IMR-90 (cell line): ENCODE results near the gene KLHL2. TPM values are rescaled to one million over a fixed set of nuclear protein-coding genes. Genes with fewer than 3 reads are reported as not detected.

Experiments
- ATAC-seq: fragments of 200-7000 bp; cut with Tn5 transposase; 2 replicates; pipeline ENCODE4 v1.9.1; 2020; ENCODE audit warnings: low read depth, mild to moderate bottlenecking, moderate library complexity
- BruUV-seq: library from RNA; stranded (reverse); fragments of 400-500 nt; replicated peaks from 2 replicates; lab custom pipeline; 2021; lab: Mats Ljungman, UMichigan
- CTCF ChIA-PET: fragments of 300-600 bp; formaldehyde crosslinking; extraction: SDS; loops from one replicate; lab custom pipeline; 2021; ENCODE audit warnings: antibody characterized with exemption; lab: Yijun Ruan, JAX
- POLR2A ChIA-PET: fragments of 300-600 bp; sonication (Branson Sonifier 250); formaldehyde crosslinking; loops from one replicate; lab custom pipeline; 2022; ENCODE audit warnings: antibody characterized with exemption; ENCODE audit not compliant: unreplicated experiment; lab: Charles Lee
- DNase-seq: peaks from one replicate; pipeline ENCODE4 v3.0.0; 2013
- H2AFZ ChIP-seq: replicated peaks from 2 replicates; pipeline ENCODE3; 2013; ENCODE audit warnings: low read length, mild to moderate bottlenecking; ENCODE audit not compliant: poor library complexity
- H2AK5ac ChIP-seq: 2 replicates; pipeline ENCODE4 v1.6.1; 2013; ENCODE audit warnings: low read depth, low read length, inconsistent platforms
- H2AK9ac ChIP-seq: replicated peaks from 2 replicates; pipeline ENCODE3; 2013; ENCODE audit warnings: mild to moderate bottlenecking, low read depth, low read length, moderate library complexity; ENCODE audit not compliant: poor library complexity
- H2BK120ac ChIP-seq: 2 replicates; pipeline ENCODE4 v1.6.1; 2013; ENCODE audit warnings: low read depth, low read length, inconsistent platforms
- H2BK15ac ChIP-seq: 3 replicates; pipeline ENCODE4 v1.6.1; 2013; ENCODE audit warnings: low read depth, low read length, inconsistent platforms
- H2BK20ac ChIP-seq: 2 replicates; pipeline ENCODE4 v1.6.1; 2013; ENCODE audit warnings: low read depth, mild to moderate bottlenecking, inconsistent platforms, low read length, moderate library complexity
- H2BK5ac ChIP-seq: 2 replicates; pipeline ENCODE4 v1.6.1; 2013; ENCODE audit warnings: mild to moderate bottlenecking, low read depth, low read length, inconsistent platforms; ENCODE audit not compliant: poor library complexity, severe bottlenecking
- H3K14ac ChIP-seq: replicated peaks from 2 replicates; pipeline ENCODE4 v1.6.1; 2013; ENCODE audit warnings: low read depth, low read length, inconsistent platforms
- H3K18ac ChIP-seq: 2 replicates; pipeline ENCODE4 v1.6.1; 2013; ENCODE audit warnings: low read depth, low read length, control low read depth
- H3K23ac ChIP-seq: 2 replicates; pipeline ENCODE4 v1.6.1; 2013; ENCODE audit warnings: low read depth, low read length, inconsistent platforms
- H3K27ac ChIP-seq: 2 replicates; pipeline ENCODE4 v1.5.1; 2013; ENCODE audit warnings: mild to moderate bottlenecking, control low read depth, low read length; ENCODE audit not compliant: insufficient read depth
- H3K27me3 ChIP-seq: 2 replicates; pipeline ENCODE4 v1.6.1; 2013; ENCODE audit warnings: low read length; ENCODE audit not compliant: control insufficient read depth, insufficient read depth
- H3K36me3 ChIP-seq: 2 replicates; pipeline ENCODE4 v1.6.1; 2013; ENCODE audit warnings: low read length, mixed read lengths; ENCODE audit not compliant: control insufficient read depth, insufficient read depth
- H3K4ac ChIP-seq: 2 replicates; pipeline ENCODE4 v1.6.1; 2013; ENCODE audit warnings: low read depth, low read length, inconsistent platforms
- H3K4me1 ChIP-seq: 2 replicates; pipeline ENCODE4 v1.6.1; 2013; ENCODE audit warnings: low read length, mixed read lengths; ENCODE audit not compliant: control insufficient read depth, insufficient read depth
- H3K4me2 ChIP-seq: 2 replicates; pipeline ENCODE4 v1.6.1; 2013; ENCODE audit warnings: low read depth, mild to moderate bottlenecking, control low read depth, low read length, moderate library complexity
- H3K4me3 ChIP-seq: 2 replicates; pipeline ENCODE4 v1.5.1; 2013; ENCODE audit warnings: low read depth, mild to moderate bottlenecking, control low read depth, low read length, moderate library complexity; ENCODE audit not compliant: insufficient read depth
- H3K56ac ChIP-seq: 2 replicates; pipeline ENCODE4 v1.6.1; 2013; ENCODE audit warnings: low read length, inconsistent platforms; ENCODE audit not compliant: insufficient read depth; ENCODE audit errors: extremely low read depth
- H3K79me1 ChIP-seq, 2 experiments: 2 replicates each; pipeline ENCODE4 v1.6.1; 2013; ENCODE audit warnings: low read length in 2 of 2, inconsistent platforms in 1 of 2, low read depth in 1 of 2
- H3K9ac ChIP-seq: 2 replicates; pipeline ENCODE4 v1.6.1; 2013; ENCODE audit warnings: low read depth, low read length, control low read depth
- H3K9me1 ChIP-seq: 2 replicates; pipeline ENCODE4 v1.6.1; 2013; ENCODE audit warnings: low read length, inconsistent platforms; ENCODE audit not compliant: insufficient read depth
- H3K9me3 ChIP-seq: 2 replicates; pipeline ENCODE4 v1.6.1; 2013; ENCODE audit warnings: low read length; ENCODE audit not compliant: control insufficient read depth, insufficient read depth
- H4K20me1 ChIP-seq: 2 replicates; pipeline ENCODE4 v1.6.1; 2013; ENCODE audit warnings: low read length, inconsistent platforms; ENCODE audit not compliant: insufficient read depth
- H4K5ac ChIP-seq: 2 replicates; pipeline ENCODE4 v1.6.1; 2013; ENCODE audit warnings: mild to moderate bottlenecking, low read depth, low read length, control low read depth
- H4K8ac ChIP-seq, 2 experiments: 2 replicates each; pipeline ENCODE4 v1.6.1; 2013; ENCODE audit warnings: low read depth in 2 of 2, low read length in 2 of 2, control low read depth in 1 of 2, inconsistent platforms in 1 of 2
- H4K91ac ChIP-seq: 2 replicates; pipeline ENCODE4 v1.6.1; 2013; ENCODE audit warnings: low read depth, low read length, inconsistent platforms; ENCODE audit not compliant: insufficient read depth
- BHLHE40 ChIP-seq: fragments of 150-350 bp; IDR thresholded peaks from 2 replicates; pipeline ENCODE4 v1.6.1; 2016; ENCODE audit warnings: mild to moderate bottlenecking, low read depth, low read length
- CEBPB ChIP-seq: IDR thresholded peaks from 2 replicates; pipeline ENCODE4 v1.6.1; 2012; ENCODE audit warnings: low read depth, low read length, improper control_type of control experiment
- CHD1 ChIP-seq: IDR thresholded peaks from 2 replicates; pipeline ENCODE4 v1.6.1; 2012; ENCODE audit warnings: low read depth, low read length, improper control_type of control experiment
- FOS ChIP-seq: fragments of 150-350 bp; IDR thresholded peaks from 2 replicates; pipeline ENCODE4 v1.6.1; 2016; ENCODE audit warnings: low read depth, low read length
- MAFK ChIP-seq: IDR thresholded peaks from 2 replicates; pipeline ENCODE4 v1.6.1; 2012; ENCODE audit warnings: low read depth, low read length, improper control_type of control experiment
- MAZ ChIP-seq: IDR thresholded peaks from 2 replicates; pipeline ENCODE4 v1.6.1; 2012; ENCODE audit warnings: low read depth, mild to moderate bottlenecking, low read length, improper control_type of control experiment, moderate library complexity, borderline replicate concordance
- MXI1 ChIP-seq: IDR thresholded peaks from 2 replicates; pipeline ENCODE4 v1.6.1; 2012; ENCODE audit warnings: low read depth, mild to moderate bottlenecking, low read length, moderate library complexity, borderline replicate concordance
- NFE2L2 ChIP-seq: fragments of 150-350 bp; IDR thresholded peaks from 2 replicates; pipeline ENCODE4 v1.6.1; 2016; ENCODE audit warnings: low read depth, mild to moderate bottlenecking, low read length
- POLR2A ChIP-seq: IDR thresholded peaks from 2 replicates; pipeline ENCODE4 v1.6.1; 2012; ENCODE audit warnings: mild to moderate bottlenecking, low read depth, low read length
- RAD21 ChIP-seq: IDR thresholded peaks from 2 replicates; pipeline ENCODE4 v1.6.1; 2012; ENCODE audit warnings: low read length, improper control_type of control experiment
- RCOR1 ChIP-seq: IDR thresholded peaks from 2 replicates; pipeline ENCODE4 v1.6.1; 2012; ENCODE audit warnings: mild to moderate bottlenecking, low read length, improper control_type of control experiment; ENCODE audit not compliant: insufficient replicate concordance
- RFX5 ChIP-seq: IDR thresholded peaks from 2 replicates; pipeline ENCODE4 v1.8.0; 2012; ENCODE audit warnings: low read depth, mild to moderate bottlenecking, low read length, moderate library complexity
- SMC3 ChIP-seq: fragments of 150-350 bp; IDR thresholded peaks from 2 replicates; pipeline ENCODE4 v1.6.1; 2016; ENCODE audit warnings: low read depth, mild to moderate bottlenecking, antibody characterized with exemption, low read length, moderate library complexity
- WGBS, 2 experiments: methylation state at CpG; one replicate each; pipeline versions ENCODE4 v1.1.5 to v1.1.7; 2013; ENCODE audit warnings: missing lambda C conversion rate in 2 of 2; ENCODE audit not compliant: insufficient read length in 1 of 2; ENCODE audit errors: extremely low coverage in 2 of 2; 5-methylcytosine and 5-hydroxymethylcytosine counted together
- dilution Hi-C: fragments of 300-500 bp; cut with HindIII; formaldehyde crosslinking; loops from one replicate; pipeline ENCODE4 v1.14.3; 2018; ENCODE audit warnings: low sequenced_read_pairs; ENCODE audit not compliant: unreplicated experiment
- in situ Hi-C: fragments of 300-500 bp; cut with MboI; formaldehyde crosslinking; loops from 3 replicates; pipeline ENCODE4 v1.14.3; 2019; ENCODE audit warnings: low sequenced_read_pairs, inconsistent platforms, mixed read lengths
- intact Hi-C: fragments of 100-400 bp; cut with micrococcal nuclease; formaldehyde crosslinking; loops from 2 replicates; pipeline ENCODE4 v1.10.0; 2022
- polyA plus RNA-seq, 3 experiments: library from polyadenylated mRNA; depleted of rRNA; stranded (reverse); fragments of >200 nt; gene quantifications; 2 replicates each; pipeline ENCODE4 v1.2.3, GENCODE V29; 2012; ENCODE audit warnings: low replicate concordance in 1 of 3
- total RNA-seq: library from RNA; depleted of rRNA; stranded (reverse); fragments of >200 nt; gene quantifications from 2 replicates; pipeline ENCODE4 v1.2.3, GENCODE V29; 2012
- TF ChIP-seq, protein P1 (sequence below): conservative IDR thresholded peaks from 2 replicates; pipeline ENCODE4 v1.5.1; 2012; ENCODE audit warnings: mild to moderate bottlenecking, low read depth, low read length, improper control_type of control experiment
- TF ChIP-seq, protein P2 (sequence below): fragments of 150-350 bp; IDR thresholded peaks from 2 replicates; pipeline ENCODE4 v1.6.1; 2016; ENCODE audit warnings: low read depth, mild to moderate bottlenecking, low read length, moderate library complexity, borderline replicate concordance
- TF ChIP-seq, protein P3 (sequence below): fragments of 150-350 bp; IDR thresholded peaks from 2 replicates; pipeline ENCODE4 v1.6.1; 2017; ENCODE audit warnings: mild to moderate bottlenecking, antibody characterized with exemption, low read length, low read depth

KLHL2 gene
- total and polyA plus RNA-seq, 2 of the 4 experiments (the other 2 are of a cell fraction) = 11.0 to 12.4 TPM

DNA sequence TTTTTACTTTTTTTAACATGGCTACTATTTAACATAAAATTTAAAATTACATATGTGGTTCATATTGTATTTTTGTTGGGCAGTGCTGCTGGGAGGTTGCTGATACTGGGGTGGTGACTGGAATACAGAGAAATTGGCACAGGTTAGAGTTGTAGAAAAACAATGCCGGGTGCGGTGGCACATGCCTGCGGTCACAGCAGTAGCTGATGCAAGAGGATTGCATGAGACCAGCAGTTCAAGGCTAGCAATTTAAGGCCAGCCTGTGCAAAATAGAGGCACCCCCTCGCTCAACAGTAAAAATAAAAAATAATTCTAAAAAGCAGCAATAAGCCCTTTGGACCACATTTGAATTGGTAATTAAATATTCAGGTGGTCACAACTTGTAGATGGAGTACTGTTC is 159.7 kb downstream of the KLHL2 start:
- Histone ChIP-seq H4K8ac (no peak overlapping the region), H3K79me1 (no peaks in the 10 kb centered on the region), H3K4me2 (no peak overlapping the region), H2AK5ac (no peak overlapping the region), H2BK120ac (no peak overlapping the region), H2AK9ac (no peak overlapping the region), H3K36me3 (no peaks in the 10 kb centered on the region), H3K14ac (no peak overlapping the region), H3K4ac (no peak overlapping the region), H3K27me3 (peaks cover 3% of the 10 kb centered on the region; the same call in 1 of the 2 replicates), H3K4me1 (no peaks in the 10 kb centered on the region), H4K5ac (no peak overlapping the region), H4K20me1 (no peaks in the 10 kb centered on the region), H3K56ac (no peak overlapping the region), H3K9me3 (no peaks in the 10 kb centered on the region), H2BK5ac (no peak overlapping the region), H4K91ac (no peak overlapping the region), H3K27ac (no peak overlapping the region), H3K18ac (no peak overlapping the region), H3K9me1 (no peaks in the 10 kb centered on the region), H3K23ac (no peak overlapping the region), H2BK20ac (no peak overlapping the region), H2BK15ac (no peak overlapping the region), H3K4me3 (no peak overlapping the region), H3K9ac (no peak overlapping the region), H2AFZ (no peak overlapping the region)
- ChIA-PET CTCF (no interaction called here), POLR2A (no interaction called here)
- intact Hi-C loops = no loop called here
- ATAC-seq (no peak), DNase-seq (no peak)
- dilution Hi-C loops = no loop called here
- in situ Hi-C loops = no loop called here
- WGBS, 2 experiments = no CpG with 5 or more reads among the region's 4 CpGs
- TF ChIP-seq FOS (no peak), RFX5 (no peak), MXI1 (no peak), SMC3 (no peak), RAD21 (no peak), MAFK (no peak), CHD1 (no peak), CEBPB (no peak), POLR2A (no peak), RCOR1 (no peak), BHLHE40 (no peak), NFE2L2 (no peak), MAZ (no peak)
- TF ChIP-seq, protein P1, sequence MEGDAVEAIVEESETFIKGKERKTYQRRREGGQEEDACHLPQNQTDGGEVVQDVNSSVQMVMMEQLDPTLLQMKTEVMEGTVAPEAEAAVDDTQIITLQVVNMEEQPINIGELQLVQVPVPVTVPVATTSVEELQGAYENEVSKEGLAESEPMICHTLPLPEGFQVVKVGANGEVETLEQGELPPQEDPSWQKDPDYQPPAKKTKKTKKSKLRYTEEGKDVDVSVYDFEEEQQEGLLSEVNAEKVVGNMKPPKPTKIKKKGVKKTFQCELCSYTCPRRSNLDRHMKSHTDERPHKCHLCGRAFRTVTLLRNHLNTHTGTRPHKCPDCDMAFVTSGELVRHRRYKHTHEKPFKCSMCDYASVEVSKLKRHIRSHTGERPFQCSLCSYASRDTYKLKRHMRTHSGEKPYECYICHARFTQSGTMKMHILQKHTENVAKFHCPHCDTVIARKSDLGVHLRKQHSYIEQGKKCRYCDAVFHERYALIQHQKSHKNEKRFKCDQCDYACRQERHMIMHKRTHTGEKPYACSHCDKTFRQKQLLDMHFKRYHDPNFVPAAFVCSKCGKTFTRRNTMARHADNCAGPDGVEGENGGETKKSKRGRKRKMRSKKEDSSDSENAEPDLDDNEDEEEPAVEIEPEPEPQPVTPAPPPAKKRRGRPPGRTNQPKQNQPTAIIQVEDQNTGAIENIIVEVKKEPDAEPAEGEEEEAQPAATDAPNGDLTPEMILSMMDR = no peak
- TF ChIP-seq, protein P2, sequence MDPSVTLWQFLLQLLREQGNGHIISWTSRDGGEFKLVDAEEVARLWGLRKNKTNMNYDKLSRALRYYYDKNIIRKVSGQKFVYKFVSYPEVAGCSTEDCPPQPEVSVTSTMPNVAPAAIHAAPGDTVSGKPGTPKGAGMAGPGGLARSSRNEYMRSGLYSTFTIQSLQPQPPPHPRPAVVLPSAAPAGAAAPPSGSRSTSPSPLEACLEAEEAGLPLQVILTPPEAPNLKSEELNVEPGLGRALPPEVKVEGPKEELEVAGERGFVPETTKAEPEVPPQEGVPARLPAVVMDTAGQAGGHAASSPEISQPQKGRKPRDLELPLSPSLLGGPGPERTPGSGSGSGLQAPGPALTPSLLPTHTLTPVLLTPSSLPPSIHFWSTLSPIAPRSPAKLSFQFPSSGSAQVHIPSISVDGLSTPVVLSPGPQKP = no peak
- TF ChIP-seq, protein P3, sequence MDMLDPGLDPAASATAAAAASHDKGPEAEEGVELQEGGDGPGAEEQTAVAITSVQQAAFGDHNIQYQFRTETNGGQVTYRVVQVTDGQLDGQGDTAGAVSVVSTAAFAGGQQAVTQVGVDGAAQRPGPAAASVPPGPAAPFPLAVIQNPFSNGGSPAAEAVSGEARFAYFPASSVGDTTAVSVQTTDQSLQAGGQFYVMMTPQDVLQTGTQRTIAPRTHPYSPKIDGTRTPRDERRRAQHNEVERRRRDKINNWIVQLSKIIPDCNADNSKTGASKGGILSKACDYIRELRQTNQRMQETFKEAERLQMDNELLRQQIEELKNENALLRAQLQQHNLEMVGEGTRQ = no peak
- BruUV-seq = no TSS peak
